HAP-1 (cell line): ENCODE data around the gene MCRS1.
"Not testable (repeated sequence)": the region's sequence is repeated elsewhere in the genome, so short reads cannot be mapped to it uniquely, and the experiment has no call there.

Experiments
- DNase-seq, 2 experiments: peaks; one replicate each; pipeline ENCODE4 v3.0.0-alpha.2; 2016 to 2020; ENCODE audit warnings: low spot score in 2 of 2
- H3K27me3 ChIP-seq: fragments of 250-450 bp; sonication (Bioruptor Pico); 2 replicates; pipeline ENCODE4 v1.5.1; 2020; ENCODE audit warnings: low read depth, mild to moderate bottlenecking, moderate library complexity
- H3K36me3 ChIP-seq: fragments of 250-450 bp; sonication (Bioruptor Pico); replicated peaks from 2 replicates; pipeline ENCODE4 v1.5.1; 2020; ENCODE audit warnings: mild to moderate bottlenecking
- H3K4me1 ChIP-seq: fragments of 250-450 bp; sonication (Bioruptor Pico); 2 replicates; pipeline ENCODE4 v1.5.1; 2020; ENCODE audit warnings: mild to moderate bottlenecking
- H3K4me3 ChIP-seq: fragments of 250-450 bp; sonication (Bioruptor Pico); 2 replicates; pipeline ENCODE4 v1.5.1; 2020; ENCODE audit warnings: mild to moderate bottlenecking, moderate library complexity
- H3K9me3 ChIP-seq: fragments of 250-450 bp; sonication (Bioruptor Pico); 2 replicates; pipeline ENCODE4 v1.5.1; 2020; ENCODE audit warnings: mild to moderate bottlenecking, moderate library complexity
- in situ Hi-C: fragments of 300-500 bp; cut with MboI; formaldehyde crosslinking; loops from 3 replicates; pipeline ENCODE4 v1.14.3; 2020; ENCODE audit warnings: low sequenced_read_pairs, inconsistent platforms, mixed read lengths

MCRS1 gene

GRCh38 chr12:49524660-49525324, 43.1 kb downstream of the MCRS1 start:
- no peak for DNase-seq
- no peaks in the 10 kb centered on the region for H3K27me3 ChIP-seq
- H3K9me3 ChIP-seq = no peaks in the 10 kb centered on the region
- in situ Hi-C loops = no loop called here
- no peak overlapping the region for H3K4me3 ChIP-seq
- peaks cover 8% of the 10 kb centered on the region for H3K4me1 ChIP-seq
- H3K36me3 ChIP-seq = peaks cover 22% of the 10 kb centered on the region

DNA sequence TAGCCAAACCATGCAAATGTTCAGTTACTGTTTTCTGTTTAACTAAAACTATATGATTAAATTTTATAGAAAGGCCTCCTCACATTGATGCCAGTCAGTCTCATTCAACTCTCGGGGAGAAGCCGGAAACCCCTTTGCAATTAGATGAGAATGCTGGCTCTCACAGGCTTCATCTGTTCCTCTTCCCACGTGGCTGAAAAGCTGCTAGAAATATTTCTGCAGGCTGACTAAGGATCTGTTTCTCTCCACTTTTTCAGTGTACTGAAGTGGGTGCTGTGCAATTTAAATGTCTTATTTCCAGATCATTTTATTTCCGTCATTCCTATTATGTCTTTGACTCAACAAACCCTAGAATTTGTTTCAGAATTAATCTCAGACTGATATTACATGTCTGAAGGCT, 46.6 kb downstream of the MCRS1 start:
- H3K4me1 ChIP-seq = no peaks in the 10 kb centered on the region
- no peak for DNase-seq
- in situ Hi-C loops = no loop called here

DNA sequence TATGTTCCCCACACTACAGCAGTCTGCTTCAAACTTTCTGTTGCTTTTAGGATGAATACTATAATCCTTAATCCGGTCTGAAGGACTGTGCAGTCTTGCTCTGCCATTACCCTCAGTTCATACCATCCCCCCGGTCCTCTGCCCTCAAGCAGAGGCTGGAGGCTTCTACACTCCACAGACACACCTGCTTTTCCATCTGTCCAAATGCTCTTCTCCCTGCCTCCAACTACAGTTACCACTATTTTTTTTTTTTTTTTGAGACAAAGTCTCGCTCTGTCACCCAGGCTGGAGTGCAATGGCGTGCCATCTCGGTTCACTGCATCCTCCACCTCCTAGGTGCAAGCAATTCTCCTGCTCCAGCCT, 48.4 kb downstream of the MCRS1 start:
- no peaks in the 10 kb centered on the region for H3K9me3 ChIP-seq
- DNase-seq = no peak
- no peak overlapping the region for H3K4me3 ChIP-seq
- H3K27me3 ChIP-seq = no peaks in the 10 kb centered on the region
- H3K36me3 ChIP-seq = peaks cover 7% of the 10 kb centered on the region
- in situ Hi-C loops = no loop called here
- H3K4me1 ChIP-seq = no peaks in the 10 kb centered on the region

More for the DNA sequence above, 46.6 kb downstream of the MCRS1 start:
- Histone ChIP-seq H3K27me3 (no peaks in the 10 kb centered on the region), H3K36me3 (peaks cover 20% of the 10 kb centered on the region), H3K9me3 (no peaks in the 10 kb centered on the region), H3K4me3 (no peak overlapping the region)

GRCh38 chr12:49518914-49519573, 48.9 kb downstream of the MCRS1 start:
- Histone ChIP-seq H3K9me3 (no peaks in the 10 kb centered on the region), H3K4me3 (no peak overlapping the region), H3K36me3 (peaks cover 3% of the 10 kb centered on the region; the same call in 1 of the 2 replicates), H3K4me1 (no peaks in the 10 kb centered on the region), H3K27me3 (no peaks in the 10 kb centered on the region)
- in situ Hi-C loops = no loop called here
- no peak for DNase-seq

DNA sequence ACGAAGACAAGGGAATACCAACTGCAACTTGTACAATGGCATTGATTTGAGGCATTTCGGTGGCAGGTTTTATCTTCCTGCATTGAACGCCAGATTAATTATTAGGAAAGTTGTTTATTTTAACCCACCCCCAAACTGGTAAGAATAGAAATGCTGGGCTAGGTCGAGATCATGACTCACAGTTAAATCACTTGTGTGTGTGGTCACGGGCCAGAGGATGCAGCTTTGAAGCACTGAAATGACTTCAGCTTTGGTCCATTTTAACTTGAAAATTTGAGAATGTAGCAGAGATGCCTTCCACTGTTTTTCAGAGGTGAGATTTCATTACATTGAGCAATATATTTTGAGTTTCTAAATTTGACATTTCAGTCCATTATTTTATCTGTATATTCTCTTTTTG, 52.7 kb downstream of the MCRS1 start:
- in situ Hi-C loops = no loop called here

DNA sequence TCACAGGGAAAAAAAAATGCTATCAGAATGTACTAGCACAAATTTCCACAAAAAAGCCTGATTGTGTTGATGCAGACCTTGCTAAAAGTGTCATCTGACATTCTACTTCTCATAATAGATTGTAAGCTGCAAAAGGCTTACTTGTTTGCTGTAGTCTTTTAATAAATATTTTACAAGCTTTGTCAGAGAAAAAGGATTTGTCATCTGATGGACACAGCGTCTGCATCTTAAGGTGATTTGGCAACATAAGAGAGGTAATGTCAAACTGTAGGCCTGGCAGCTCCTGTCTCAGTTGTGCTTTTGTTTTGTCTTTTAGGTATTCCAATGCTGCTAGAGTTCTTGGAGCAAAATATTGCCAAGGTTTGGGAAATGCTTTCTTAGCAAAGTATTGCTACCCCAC, 55.4 kb downstream of the MCRS1 start:
- no peak for DNase-seq
- H3K36me3 ChIP-seq = peaks cover 3% of the 10 kb centered on the region; the same call in 1 of the 2 replicates
- H3K27me3 ChIP-seq = no peaks in the 10 kb centered on the region
- no peak overlapping the region for H3K4me3 ChIP-seq
- in situ Hi-C loops = no loop called here
- H3K9me3 ChIP-seq = no peaks in the 10 kb centered on the region
- no peaks in the 10 kb centered on the region for H3K4me1 ChIP-seq

More for the DNA sequence above, 52.7 kb downstream of the MCRS1 start:
- Histone ChIP-seq H3K4me3 (no peak overlapping the region), H3K36me3 (peaks cover 3% of the 10 kb centered on the region; the same call in 1 of the 2 replicates), H3K27me3 (no peaks in the 10 kb centered on the region), H3K4me1 (no peaks in the 10 kb centered on the region), H3K9me3 (no peaks in the 10 kb centered on the region)
- DNase-seq = no peak

GRCh38 chr12:49511410-49511809, 56.5 kb downstream of the MCRS1 start:
- Histone ChIP-seq H3K9me3 (no peaks in the 10 kb centered on the region), H3K4me1 (no peaks in the 10 kb centered on the region), H3K36me3 (peaks cover 3% of the 10 kb centered on the region; the same call in 1 of the 2 replicates), H3K27me3 (no peaks in the 10 kb centered on the region), H3K4me3 (no peak overlapping the region)
- DNase-seq = no peak
- in situ Hi-C loops = no loop called here

GRCh38 chr12:49509681-49510080, 58.3 kb downstream of the MCRS1 start:
- not testable (repeated sequence) for H3K4me1 ChIP-seq, H3K27me3 ChIP-seq, H3K4me3 ChIP-seq, H3K36me3 ChIP-seq, DNase-seq, H3K9me3 ChIP-seq
- in situ Hi-C loops = loop anchor here (5.0 kb wide), 1 partner anchor 142 kb away; the partner anchor contains the start of gene SPATS2
